SU-DHL-6 (cell line): ENCODE measurements around the gene ELOB.

ENCODE experiments used
- H2AFZ ChIP-seq: fragments of 200-600 bp; sonication (generic); 2 replicates; pipeline ENCODE4 v1.6.1; 2014; ENCODE audit warnings: low read depth, mild to moderate bottlenecking, moderate library complexity, mixed read lengths, antibody characterized with exemption, low read length; ENCODE audit not compliant: severe bottlenecking
- H3F3A ChIP-seq: fragments of 200-600 bp; shearing (Covaris generic); 2 replicates; pipeline ENCODE4 v1.6.0; 2016; ENCODE audit warnings: antibody characterized with exemption, mild to moderate bottlenecking; ENCODE audit not compliant: insufficient read depth
- H3K27ac ChIP-seq: fragments of 200-600 bp; sonication (generic); 2 replicates; pipeline ENCODE4 v1.5.1; 2016; ENCODE audit warnings: low read depth, mild to moderate bottlenecking, low read length, moderate library complexity, mixed read lengths
- H3K27me3 ChIP-seq: fragments of 200-600 bp; sonication (generic), shearing (Covaris generic); 2 replicates; pipeline ENCODE4 v1.6.0; 2014; ENCODE audit warnings: mild to moderate bottlenecking, low read length
- H3K36me3 ChIP-seq: fragments of 200-600 bp; sonication (generic); 2 replicates; pipeline ENCODE4 v1.6.1; 2014; ENCODE audit warnings: mild to moderate bottlenecking, low read length, mixed read lengths
- H3K4me2 ChIP-seq: fragments of 300-600, 200-600 bp; shearing (Covaris generic), sonication (generic); 2 replicates; pipeline ENCODE4 v1.6.0; 2014; ENCODE audit warnings: low read length, low read depth, mild to moderate bottlenecking; ENCODE audit not compliant: poor library complexity, severe bottlenecking
- H3K4me3 ChIP-seq: fragments of 200-600 bp; sonication (generic); 2 replicates; pipeline ENCODE4 v1.5.1; 2014; ENCODE audit warnings: antibody characterized with exemption, low read length, mild to moderate bottlenecking, mixed read lengths; ENCODE audit not compliant: insufficient read depth, poor library complexity, severe bottlenecking
- H3K79me2 ChIP-seq: fragments of 200-600 bp; sonication (generic); 2 replicates; pipeline ENCODE4 v1.6.1; 2014; ENCODE audit warnings: mild to moderate bottlenecking, low read length, moderate library complexity; ENCODE audit not compliant: insufficient read depth
- H3K9ac ChIP-seq: fragments of 200-600 bp; sonication (generic); 2 replicates; pipeline ENCODE4 v1.7.0; 2014; ENCODE audit warnings: mild to moderate bottlenecking, low read length
- H3K9me2 ChIP-seq: fragments of 200-600 bp; sonication (generic); replicated peaks from 2 replicates; pipeline ENCODE4 v1.6.1; 2014; ENCODE audit warnings: low read length; ENCODE audit not compliant: insufficient read depth
- H3K9me3 ChIP-seq: fragments of 200-600 bp; sonication (generic); 2 replicates; pipeline ENCODE4 v1.6.1; 2014; ENCODE audit warnings: low read length, mixed read lengths; ENCODE audit not compliant: insufficient read depth
- H4K20me1 ChIP-seq: fragments of 200-600 bp; sonication (generic); 2 replicates; pipeline ENCODE4 v1.6.1; 2014; ENCODE audit warnings: low read depth, mild to moderate bottlenecking, antibody characterized with exemption, low read length, moderate library complexity, mixed read lengths
- EZH2phosphoT487 ChIP-seq: fragments of 200-600 bp; sonication (generic), shearing (Covaris generic); conservative IDR thresholded peaks from 2 replicates; pipeline ENCODE4 v1.6.1; 2018; ENCODE audit warnings: mild to moderate bottlenecking, antibody characterized with exemption, low read length, moderate library complexity, mixed read lengths
- TF ChIP-seq, protein P1 (sequence below): fragments of 200-600 bp; sonication (generic); IDR thresholded peaks from one replicate; pipeline ENCODE4 v1.5.1; 2017; ENCODE audit warnings: antibody characterized with exemption, mild to moderate bottlenecking, low read length, moderate library complexity; ENCODE audit not compliant: insufficient read depth, poor library complexity, severe bottlenecking

The ELOB gene

DNA sequence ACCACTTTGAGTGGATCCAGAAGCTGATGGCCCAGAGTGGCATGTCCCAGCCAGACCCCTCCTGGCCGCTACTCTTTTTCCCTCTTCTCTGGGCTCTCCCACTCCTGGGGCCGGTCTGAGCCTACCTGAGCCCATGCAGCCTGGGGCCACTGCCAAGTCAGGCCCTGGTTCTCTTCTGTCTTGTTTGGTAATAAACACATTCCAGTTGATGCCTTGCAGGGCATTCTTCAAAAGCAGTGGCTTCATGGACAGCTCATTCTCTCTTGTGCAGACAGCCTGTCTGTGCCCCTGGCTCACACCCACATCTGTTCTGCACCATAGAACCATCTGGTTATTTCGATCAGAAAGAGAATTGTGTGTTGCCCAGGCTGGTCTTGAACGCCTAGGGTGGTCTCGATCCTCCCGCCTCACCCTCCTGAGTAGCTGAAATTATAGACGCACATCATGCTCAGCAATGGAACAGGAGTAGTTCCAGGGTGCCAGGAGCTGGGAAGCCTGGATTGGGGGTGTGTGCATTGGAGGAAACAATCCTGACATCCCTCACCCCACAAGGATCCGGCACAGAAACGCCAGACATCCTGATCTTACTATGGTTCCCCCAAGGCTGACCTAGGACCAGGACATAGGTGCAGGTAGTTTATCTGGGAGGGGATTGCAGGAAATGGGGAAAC, 44.5 kb upstream of the ELOB start:
- H4K20me1 ChIP-seq: no peaks in the 10 kb centered on the region
- no peak overlapping the region for H3K9ac ChIP-seq
- no peaks in the 10 kb centered on the region for H3K9me3 ChIP-seq
- no peaks in the 10 kb centered on the region for H3K27me3 ChIP-seq
- no peaks in the 10 kb centered on the region for H3K9me2 ChIP-seq
- H3K79me2 ChIP-seq: no peaks in the 10 kb centered on the region
- H3F3A ChIP-seq: no peaks in the 10 kb centered on the region
- H3K4me2 ChIP-seq: no peak overlapping the region
- no peak overlapping the region for H3K4me3 ChIP-seq
- no peak overlapping the region for H3K27ac ChIP-seq
- H2AFZ ChIP-seq: no peak overlapping the region
- TF ChIP-seq, protein P1, sequence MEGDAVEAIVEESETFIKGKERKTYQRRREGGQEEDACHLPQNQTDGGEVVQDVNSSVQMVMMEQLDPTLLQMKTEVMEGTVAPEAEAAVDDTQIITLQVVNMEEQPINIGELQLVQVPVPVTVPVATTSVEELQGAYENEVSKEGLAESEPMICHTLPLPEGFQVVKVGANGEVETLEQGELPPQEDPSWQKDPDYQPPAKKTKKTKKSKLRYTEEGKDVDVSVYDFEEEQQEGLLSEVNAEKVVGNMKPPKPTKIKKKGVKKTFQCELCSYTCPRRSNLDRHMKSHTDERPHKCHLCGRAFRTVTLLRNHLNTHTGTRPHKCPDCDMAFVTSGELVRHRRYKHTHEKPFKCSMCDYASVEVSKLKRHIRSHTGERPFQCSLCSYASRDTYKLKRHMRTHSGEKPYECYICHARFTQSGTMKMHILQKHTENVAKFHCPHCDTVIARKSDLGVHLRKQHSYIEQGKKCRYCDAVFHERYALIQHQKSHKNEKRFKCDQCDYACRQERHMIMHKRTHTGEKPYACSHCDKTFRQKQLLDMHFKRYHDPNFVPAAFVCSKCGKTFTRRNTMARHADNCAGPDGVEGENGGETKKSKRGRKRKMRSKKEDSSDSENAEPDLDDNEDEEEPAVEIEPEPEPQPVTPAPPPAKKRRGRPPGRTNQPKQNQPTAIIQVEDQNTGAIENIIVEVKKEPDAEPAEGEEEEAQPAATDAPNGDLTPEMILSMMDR: no peak
- no peaks in the 10 kb centered on the region for H3K36me3 ChIP-seq

DNA sequence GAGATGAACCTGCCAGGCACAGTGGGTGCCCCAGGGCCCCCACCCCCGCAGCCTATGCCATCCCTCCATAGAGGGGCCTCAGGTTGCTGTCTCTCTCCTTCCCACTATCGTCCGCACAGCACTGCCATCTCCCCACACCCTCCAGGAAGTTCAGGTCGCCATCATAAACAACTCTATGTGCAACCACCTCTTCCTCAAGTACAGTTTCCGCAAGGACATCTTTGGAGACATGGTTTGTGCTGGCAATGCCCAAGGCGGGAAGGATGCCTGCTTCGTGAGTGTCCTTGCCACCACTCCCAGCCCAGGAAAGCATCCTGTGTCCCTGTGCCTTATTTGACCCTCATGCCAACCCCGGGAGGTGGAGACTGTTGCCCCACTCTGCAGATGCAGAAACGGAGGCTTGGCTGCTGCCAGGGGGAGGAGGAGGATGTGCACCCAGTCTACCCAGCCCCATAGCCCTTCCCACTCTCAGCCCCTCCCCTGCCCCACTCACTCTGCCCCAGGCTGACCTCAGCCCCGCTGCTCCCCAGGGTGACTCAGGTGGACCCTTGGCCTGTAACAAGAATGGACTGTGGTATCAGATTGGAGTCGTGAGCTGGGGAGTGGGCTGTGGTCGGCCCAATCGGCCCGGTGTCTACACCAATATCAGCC, 43.9 kb upstream of the ELOB start:
- TF ChIP-seq, protein P1: no peak
- no peaks in the 10 kb centered on the region for H4K20me1 ChIP-seq
- no peak overlapping the region for H3K4me2 ChIP-seq
- H2AFZ ChIP-seq: no peak overlapping the region
- H3K36me3 ChIP-seq: no peaks in the 10 kb centered on the region
- no peaks in the 10 kb centered on the region for H3K79me2 ChIP-seq
- no peak overlapping the region for H3K4me3 ChIP-seq
- H3K9me2 ChIP-seq: no peaks in the 10 kb centered on the region
- H3F3A ChIP-seq: no peaks in the 10 kb centered on the region
- no peak overlapping the region for H3K27ac ChIP-seq
- no peak overlapping the region for H3K9ac ChIP-seq
- no peaks in the 10 kb centered on the region for H3K27me3 ChIP-seq
- H3K9me3 ChIP-seq: no peaks in the 10 kb centered on the region

DNA sequence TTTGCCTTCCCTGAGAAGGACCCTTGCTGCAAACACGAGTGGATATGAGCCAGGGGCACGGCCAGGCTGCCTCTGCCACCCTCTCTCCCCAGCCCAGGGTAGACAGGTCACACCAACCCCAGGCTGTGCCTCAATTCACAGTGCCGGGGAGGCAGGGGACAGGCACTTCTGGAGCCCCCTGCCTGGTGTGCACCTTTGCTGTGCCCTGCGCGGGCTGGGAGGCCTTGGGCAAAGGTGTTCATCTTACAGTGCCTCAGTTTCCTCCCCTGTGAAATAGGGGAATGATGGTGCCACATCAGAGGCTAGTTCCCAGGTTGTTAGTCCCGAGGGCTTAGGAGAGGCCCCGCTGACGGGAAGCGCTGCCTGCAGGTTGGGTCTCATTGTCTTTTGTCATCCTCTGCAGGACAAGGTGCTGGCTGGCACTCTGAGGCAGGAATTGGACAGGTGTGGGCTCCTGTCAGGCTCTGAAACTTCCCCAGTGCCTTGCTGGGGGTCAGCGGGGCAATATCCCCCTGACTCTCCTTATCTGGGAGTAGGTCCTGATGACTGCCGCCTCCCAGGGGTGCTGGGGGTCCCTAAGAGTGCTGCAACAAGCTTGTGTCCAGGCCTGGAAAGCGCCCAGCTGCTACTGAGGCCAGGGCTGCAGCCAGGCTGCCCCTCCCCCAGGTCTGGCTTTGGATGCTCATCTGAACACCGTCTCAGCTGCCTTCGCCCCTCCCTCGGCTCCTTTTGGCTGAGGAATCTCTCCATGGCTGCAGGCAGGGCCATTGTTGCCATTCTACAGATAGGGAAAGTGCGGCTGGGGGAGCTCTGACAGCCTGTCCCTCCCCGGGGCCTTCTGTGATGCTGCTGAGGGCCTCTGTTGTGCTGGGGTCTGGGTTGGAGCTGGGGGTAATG, 43.1 kb upstream of the ELOB start:
- Histone ChIP-seq H3K4me3 (no peak overlapping the region), H3F3A (no peaks in the 10 kb centered on the region), H2AFZ (no peak overlapping the region), H3K9me3 (no peaks in the 10 kb centered on the region), H3K27ac (no peak overlapping the region), H3K79me2 (no peaks in the 10 kb centered on the region), H3K9me2 (no peaks in the 10 kb centered on the region), H3K27me3 (no peaks in the 10 kb centered on the region), H3K9ac (no peak overlapping the region), H3K4me2 (no peak overlapping the region), H3K36me3 (no peaks in the 10 kb centered on the region), H4K20me1 (no peaks in the 10 kb centered on the region)
- TF ChIP-seq, protein P1: no peak
- no peak for TF ChIP-seq EZH2phosphoT487
